HG02840 (cell line): ENCODE measurements around the gene AKR1C4.
"Not testable (repeated sequence)": the region's sequence is repeated elsewhere in the genome, so short reads cannot be mapped to it uniquely, and the experiment has no call there.

Experiments
- ATAC-seq: cut with Tn5 transposase; IDR thresholded peaks from one replicate; pipeline ENCODE4 v1.9.1; 2021; ENCODE audit warnings: mild to moderate bottlenecking, moderate library complexity, moderate number of reproducible peaks; ENCODE audit not compliant: unreplicated experiment, low FRiP score

AKR1C4 gene

GRCh38 chr10:5196702-5197113 lies at the start of gene AKR1C4:
TSS of gene AKR1C4 (plus strand) at chr10:5196837. CDS start at chr10:5196868, 31 bp downstream.
- ATAC-seq, result no peak

- no peak for ATAC-seq
Measured at GRCh38 chr10:5146920-5147254, 49.8 kb upstream of the AKR1C4 start.

GRCh38 chr10:5147255-5147980 lies 49.2 kb upstream of the AKR1C4 start:
- no peak for ATAC-seq

GRCh38 chr10:5147981-5148677 lies 48.5 kb upstream of the AKR1C4 start:
- ATAC-seq, result no peak

- no peak for ATAC-seq
Measured at GRCh38 chr10:5148678-5149032, 48.0 kb upstream of the AKR1C4 start.

- ATAC-seq, result no peak
Measured at GRCh38 chr10:5151076-5151475, 45.6 kb upstream of the AKR1C4 start.

- ATAC-seq, result no peak
Measured at GRCh38 chr10:5155951-5156350, 40.7 kb upstream of the AKR1C4 start.

GRCh38 chr10:5157501-5157900 lies 39.1 kb upstream of the AKR1C4 start:
- ATAC-seq, result no peak

GRCh38 chr10:5159126-5159525 lies 37.5 kb upstream of the AKR1C4 start:
- ATAC-seq, result no peak

GRCh38 chr10:5163487-5163886 lies 33.1 kb upstream of the AKR1C4 start:
- no peak for ATAC-seq

- ATAC-seq, result no peak
Measured at GRCh38 chr10:5165738-5166137, 30.9 kb upstream of the AKR1C4 start.

- ATAC-seq, result no peak
Measured at GRCh38 chr10:5168897-5169420, 27.7 kb upstream of the AKR1C4 start.

GRCh38 chr10:5175581-5175980 lies 21.1 kb upstream of the AKR1C4 start:
- ATAC-seq, result not testable (repeated sequence)

- not testable (repeated sequence) for ATAC-seq
Measured at GRCh38 chr10:5180503-5180902, 16.1 kb upstream of the AKR1C4 start.

- ATAC-seq, result no peak
Measured at GRCh38 chr10:5183923-5184322, 12.7 kb upstream of the AKR1C4 start.

- no peak for ATAC-seq
Measured at GRCh38 chr10:5184987-5185775, 11.5 kb upstream of the AKR1C4 start, which contains the start of gene AKR1C8. TSS of gene AKR1C8 (minus strand) at chr10:5185150. CDS start at chr10:5185104, 46 bp downstream.

- no peak for ATAC-seq
Measured at GRCh38 chr10:5187867-5188266, 8.8 kb upstream of the AKR1C4 start.

GRCh38 chr10:5188358-5188757 lies 8.3 kb upstream of the AKR1C4 start:
- no peak for ATAC-seq

GRCh38 chr10:5194431-5194830 lies 2.2 kb upstream of the AKR1C4 start:
- ATAC-seq, result no peak

GRCh38 chr10:5195727-5196374 lies 786 bp upstream of the AKR1C4 start:
- no peak for ATAC-seq

- no peak for ATAC-seq
Measured at GRCh38 chr10:5198386-5198785, 1.7 kb downstream of the AKR1C4 start.
